B cell (primary cell): ENCODE results near the gene LRRC4C.

Experiments used
- EZH2 ChIP-seq: IDR thresholded peaks from 2 replicates; pipeline ENCODE4 v1.6.1; 2012; ENCODE audit warnings: borderline replicate concordance, low read depth, mild to moderate bottlenecking, moderate library complexity, low read length; ENCODE audit not compliant: insufficient read depth, poor library complexity, severe bottlenecking
- TF ChIP-seq, protein P1 (sequence below): fragments of 200-600 bp; IDR thresholded peaks from one replicate; pipeline ENCODE4 v1.8.0; 2022; ENCODE audit warnings: antibody characterized with exemption, mild to moderate bottlenecking

DNA sequence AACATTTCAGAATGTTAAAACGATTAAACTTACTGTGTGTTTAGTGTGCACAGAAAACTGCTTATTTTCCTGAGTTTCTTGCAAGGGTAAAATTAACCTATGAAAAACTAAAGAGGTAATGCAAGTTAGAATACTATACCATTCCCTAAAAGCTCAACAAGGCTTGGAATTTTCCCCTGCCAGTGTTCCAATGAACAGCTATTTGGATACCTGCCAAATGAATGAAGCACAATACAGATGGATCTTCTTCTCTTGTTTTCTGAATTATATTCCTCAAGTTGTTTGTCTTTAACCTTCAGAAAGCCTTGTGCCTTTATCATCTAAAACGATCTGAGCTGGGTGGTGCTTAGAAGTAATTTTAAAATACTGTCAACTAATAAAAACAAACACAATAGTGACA is 204.5 kb downstream of the LRRC4C start:
- TF ChIP-seq, protein P1, sequence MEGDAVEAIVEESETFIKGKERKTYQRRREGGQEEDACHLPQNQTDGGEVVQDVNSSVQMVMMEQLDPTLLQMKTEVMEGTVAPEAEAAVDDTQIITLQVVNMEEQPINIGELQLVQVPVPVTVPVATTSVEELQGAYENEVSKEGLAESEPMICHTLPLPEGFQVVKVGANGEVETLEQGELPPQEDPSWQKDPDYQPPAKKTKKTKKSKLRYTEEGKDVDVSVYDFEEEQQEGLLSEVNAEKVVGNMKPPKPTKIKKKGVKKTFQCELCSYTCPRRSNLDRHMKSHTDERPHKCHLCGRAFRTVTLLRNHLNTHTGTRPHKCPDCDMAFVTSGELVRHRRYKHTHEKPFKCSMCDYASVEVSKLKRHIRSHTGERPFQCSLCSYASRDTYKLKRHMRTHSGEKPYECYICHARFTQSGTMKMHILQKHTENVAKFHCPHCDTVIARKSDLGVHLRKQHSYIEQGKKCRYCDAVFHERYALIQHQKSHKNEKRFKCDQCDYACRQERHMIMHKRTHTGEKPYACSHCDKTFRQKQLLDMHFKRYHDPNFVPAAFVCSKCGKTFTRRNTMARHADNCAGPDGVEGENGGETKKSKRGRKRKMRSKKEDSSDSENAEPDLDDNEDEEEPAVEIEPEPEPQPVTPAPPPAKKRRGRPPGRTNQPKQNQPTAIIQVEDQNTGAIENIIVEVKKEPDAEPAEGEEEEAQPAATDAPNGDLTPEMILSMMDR = no peak
- TF ChIP-seq EZH2 = no peak
